ENCODE results near the gene VAPB. TPM values are rescaled to one million over a fixed set of nuclear protein-coding genes. Genes with fewer than 3 reads are reported as not detected.

VAPB gene
- total RNA-seq, 1 donor from 2014 or later: 22.6 TPM

Other genes starting within 250 kb of the VAPB start
- gene ANKRD60, start 160.6 kb upstream of the VAPB start, total RNA-seq: not detected
- gene RAB22A, start 79.5 kb upstream of the VAPB start, total RNA-seq: 32.9 TPM
- not detected for gene APCDD1L, start 126.2 kb downstream of the VAPB start, total RNA-seq